22Rv1 (cell line): ENCODE measurements around the gene THSD8.

ENCODE experiments used
- H3K27ac ChIP-seq: fragments of 450-650 bp; 2 replicates; pipeline ENCODE4 v1.5.1; 2017
- ZFX ChIP-seq: fragments of 450-650 bp; IDR thresholded peaks from 2 replicates; pipeline ENCODE4 v1.6.1; 2017; ENCODE audit warnings: antibody characterized with exemption, borderline replicate concordance
- TF ChIP-seq, protein P1 (sequence below): fragments of 450-650 bp; IDR thresholded peaks from 2 replicates; pipeline ENCODE4 v1.5.1; 2017; ENCODE audit warnings: mild to moderate bottlenecking

THSD8 gene

DNA sequence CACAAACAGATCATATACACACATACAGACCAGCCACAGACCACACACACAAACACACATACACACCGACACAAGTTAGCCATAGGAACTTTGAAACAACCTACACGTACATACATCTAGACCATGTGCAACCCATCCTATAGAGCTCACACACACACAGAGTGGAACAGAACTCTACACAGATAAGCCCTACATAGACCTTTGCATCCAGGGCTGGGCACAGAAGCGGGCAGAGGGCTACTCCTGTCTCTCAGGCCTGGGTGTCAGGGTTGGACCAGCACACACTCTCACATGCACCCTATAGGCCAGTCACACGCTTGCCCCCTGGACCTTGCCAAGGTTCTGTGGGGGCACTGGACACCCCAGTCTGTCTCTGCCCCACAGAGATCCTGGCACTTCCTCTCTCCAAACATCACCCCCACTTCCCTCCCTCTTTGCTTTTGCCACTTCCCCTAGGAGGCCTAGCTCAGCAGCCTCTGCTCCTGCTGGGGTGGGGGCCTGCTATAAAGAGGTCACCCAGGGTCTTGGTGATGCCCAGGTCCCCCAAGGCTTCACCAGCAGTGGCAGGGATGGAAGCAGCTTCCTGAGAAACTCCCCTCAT lies 16.3 kb upstream of the THSD8 start:
- H3K27ac ChIP-seq: peak overlapping the region; percentile 98
- no peak for TF ChIP-seq ZFX
- TF ChIP-seq, protein P1, sequence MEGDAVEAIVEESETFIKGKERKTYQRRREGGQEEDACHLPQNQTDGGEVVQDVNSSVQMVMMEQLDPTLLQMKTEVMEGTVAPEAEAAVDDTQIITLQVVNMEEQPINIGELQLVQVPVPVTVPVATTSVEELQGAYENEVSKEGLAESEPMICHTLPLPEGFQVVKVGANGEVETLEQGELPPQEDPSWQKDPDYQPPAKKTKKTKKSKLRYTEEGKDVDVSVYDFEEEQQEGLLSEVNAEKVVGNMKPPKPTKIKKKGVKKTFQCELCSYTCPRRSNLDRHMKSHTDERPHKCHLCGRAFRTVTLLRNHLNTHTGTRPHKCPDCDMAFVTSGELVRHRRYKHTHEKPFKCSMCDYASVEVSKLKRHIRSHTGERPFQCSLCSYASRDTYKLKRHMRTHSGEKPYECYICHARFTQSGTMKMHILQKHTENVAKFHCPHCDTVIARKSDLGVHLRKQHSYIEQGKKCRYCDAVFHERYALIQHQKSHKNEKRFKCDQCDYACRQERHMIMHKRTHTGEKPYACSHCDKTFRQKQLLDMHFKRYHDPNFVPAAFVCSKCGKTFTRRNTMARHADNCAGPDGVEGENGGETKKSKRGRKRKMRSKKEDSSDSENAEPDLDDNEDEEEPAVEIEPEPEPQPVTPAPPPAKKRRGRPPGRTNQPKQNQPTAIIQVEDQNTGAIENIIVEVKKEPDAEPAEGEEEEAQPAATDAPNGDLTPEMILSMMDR: no peak

DNA sequence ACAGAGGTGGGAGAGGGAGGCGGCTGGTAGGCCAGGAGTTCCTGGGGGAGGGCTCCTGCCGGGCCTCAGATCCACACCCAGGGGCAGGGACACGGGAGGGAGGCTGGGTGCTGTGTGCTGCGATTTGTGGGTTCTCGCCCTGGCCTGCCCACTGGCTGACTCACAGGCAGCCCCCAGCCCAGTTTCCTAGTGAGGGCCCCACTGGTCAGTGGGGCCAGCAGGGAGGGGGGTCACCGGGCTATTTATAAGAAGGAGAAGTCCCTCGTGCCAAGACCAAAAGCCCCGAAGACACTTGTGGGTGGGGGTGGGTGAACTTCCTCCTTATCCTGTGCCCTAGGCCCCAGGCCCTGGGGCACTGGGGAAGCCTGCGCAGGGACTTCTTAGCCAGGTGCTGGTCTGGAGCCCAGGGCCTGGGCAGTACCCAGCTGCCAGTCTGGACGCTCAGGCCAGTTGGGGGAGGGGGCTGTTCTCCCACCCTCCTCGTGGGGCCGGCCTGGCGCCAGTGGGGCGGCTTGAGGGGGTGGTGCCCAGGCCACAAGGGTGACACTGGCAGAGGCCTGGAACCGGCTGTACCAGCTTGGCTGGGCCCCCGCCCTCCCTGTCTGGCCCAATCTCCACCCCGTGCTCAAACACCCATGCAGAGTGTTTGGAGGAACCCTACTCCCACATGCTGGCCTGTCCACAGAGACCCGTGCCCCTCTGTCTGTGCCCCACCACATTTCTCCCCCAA lies 15.6 kb upstream of the THSD8 start:
- no peak for TF ChIP-seq ZFX
- TF ChIP-seq, protein P1: no peak
- H3K27ac ChIP-seq: peak overlapping the region; percentile 98

DNA sequence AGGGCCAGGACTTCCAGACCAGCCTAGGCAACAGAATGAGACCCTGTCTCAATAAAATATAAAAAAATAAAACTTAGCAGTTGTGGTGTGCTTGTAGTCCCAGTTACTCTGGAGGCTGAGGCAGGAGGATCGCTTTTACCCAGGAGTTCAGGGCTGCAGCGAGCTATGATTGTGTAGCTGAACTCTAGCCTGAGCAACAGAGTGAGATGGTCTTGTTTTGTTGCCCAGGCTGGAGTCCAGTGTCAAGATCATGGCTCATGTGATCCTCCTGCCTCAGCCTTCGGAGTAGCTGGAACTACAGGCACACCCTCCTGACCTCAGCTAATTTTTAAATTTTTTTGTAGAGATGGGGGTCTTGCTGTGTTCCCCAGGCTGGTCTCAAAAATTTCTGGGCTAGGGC lies 14.9 kb upstream of the THSD8 start:
- peak overlapping the region; percentile 98 for H3K27ac ChIP-seq
- TF ChIP-seq, protein P1: no peak

DNA sequence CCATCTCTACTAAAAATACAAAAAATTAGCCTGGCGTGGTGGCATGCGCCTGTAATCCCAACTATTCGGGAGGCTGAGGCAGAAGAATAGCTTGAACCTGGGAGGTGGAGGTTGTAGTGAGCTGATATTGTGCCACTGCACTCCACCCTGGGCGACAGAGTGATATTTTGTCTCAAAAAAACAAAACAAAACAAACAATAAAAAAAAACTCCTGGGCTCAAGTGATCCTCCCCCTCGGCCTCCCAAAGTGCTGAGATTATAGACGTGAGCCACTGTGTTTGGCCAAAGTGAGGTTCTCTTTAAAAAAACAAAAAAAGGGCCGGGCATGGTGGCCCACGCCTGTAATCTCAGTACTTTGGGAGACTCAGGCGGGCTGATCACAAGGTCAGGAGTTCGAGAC lies 14.4 kb upstream of the THSD8 start:
- no peak for TF ChIP-seq ZFX
- TF ChIP-seq, protein P1: no peak
- H3K27ac ChIP-seq: peak overlapping the region; percentile 98

DNA sequence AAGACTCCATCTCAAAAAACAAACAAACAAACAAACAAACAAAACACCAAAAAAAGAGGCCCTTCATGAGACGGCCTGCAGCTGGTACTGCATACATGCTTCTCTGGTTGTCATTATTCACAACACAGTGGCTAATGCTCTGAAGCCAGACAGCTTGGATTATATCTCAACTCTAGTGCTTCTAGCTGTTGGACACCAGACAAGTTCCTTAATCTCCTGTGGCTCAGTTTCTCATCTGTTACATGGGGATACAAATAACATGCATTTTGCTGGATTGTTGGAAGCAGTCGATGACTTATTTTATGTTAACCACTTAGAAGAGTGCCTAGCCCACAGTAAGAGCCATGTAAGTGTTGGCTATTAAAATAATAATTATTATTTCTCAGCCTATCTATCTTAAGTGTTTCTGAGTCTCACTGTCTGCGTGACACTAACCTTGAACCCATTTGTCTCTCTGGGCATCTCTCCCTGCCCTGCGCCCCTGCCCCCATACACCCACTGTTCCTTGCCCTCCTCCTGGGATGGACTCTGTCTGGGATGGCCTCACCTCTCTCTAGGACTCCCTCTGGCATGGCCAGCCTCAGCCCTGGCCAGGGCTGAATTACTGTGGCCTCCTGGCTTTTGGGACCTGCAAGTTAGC lies 13.7 kb upstream of the THSD8 start:
- TF ChIP-seq, protein P1: no peak
- no peak for TF ChIP-seq ZFX

DNA sequence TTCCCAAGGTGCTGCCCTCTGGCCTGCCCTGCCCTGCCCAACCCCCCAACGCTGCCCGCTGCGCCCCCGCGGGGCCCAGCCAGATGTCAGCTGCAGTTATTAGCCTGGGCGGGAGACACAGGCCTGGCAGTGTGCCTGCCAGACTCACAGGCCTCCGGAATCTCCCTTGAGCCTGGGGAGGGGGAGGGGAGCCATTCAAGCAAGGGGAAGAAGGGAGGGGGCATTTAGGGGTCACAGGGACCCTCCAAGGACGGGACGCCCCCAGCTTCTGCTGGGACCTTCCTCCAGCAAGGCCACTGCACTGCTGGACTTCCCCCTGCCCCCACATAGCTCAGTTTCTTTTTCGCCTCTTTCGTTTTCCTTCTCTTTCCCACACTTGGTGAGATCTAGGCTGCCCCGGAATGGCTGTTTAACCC lies 13.2 kb upstream of the THSD8 start:
- no peak for TF ChIP-seq ZFX
- TF ChIP-seq, protein P1: no peak
- peak overlapping the region; percentile 98 for H3K27ac ChIP-seq

More for the DNA sequence above, 13.7 kb upstream of the THSD8 start:
- H3K27ac ChIP-seq: peak overlapping the region; percentile 98
